CD4-positive, alpha-beta T cell treated with Interleukin-6 at 100 ng/mL for 8 hours (primary cell): Measurements from ENCODE around the gene RSPO3.

Experiments
- DNase-seq: peaks from one replicate; pipeline ENCODE4 v3.0.0-alpha.2; 2020; ENCODE audit warnings: mixed read lengths, low spot score

Gene RSPO3

DNA sequence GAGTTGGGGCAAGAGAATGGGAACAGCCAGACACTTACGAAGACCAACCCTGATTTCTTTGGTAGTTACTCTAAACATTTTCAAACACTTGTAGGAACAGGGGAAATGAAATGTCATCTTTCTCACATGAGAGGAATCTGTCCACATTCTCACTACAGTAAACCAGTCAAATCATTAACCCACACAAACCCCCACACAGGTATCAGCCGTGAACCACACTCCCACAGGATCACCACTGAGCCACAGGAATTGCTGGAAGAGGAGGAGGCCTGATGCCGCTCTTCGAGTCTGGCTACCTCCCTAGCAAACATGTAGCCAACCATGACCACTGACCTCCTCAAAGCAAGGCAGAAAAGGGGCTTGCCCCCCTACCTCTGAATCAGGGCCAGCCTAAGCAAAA is 6.9 kb upstream of the RSPO3 start:
- no peak for DNase-seq

DNA sequence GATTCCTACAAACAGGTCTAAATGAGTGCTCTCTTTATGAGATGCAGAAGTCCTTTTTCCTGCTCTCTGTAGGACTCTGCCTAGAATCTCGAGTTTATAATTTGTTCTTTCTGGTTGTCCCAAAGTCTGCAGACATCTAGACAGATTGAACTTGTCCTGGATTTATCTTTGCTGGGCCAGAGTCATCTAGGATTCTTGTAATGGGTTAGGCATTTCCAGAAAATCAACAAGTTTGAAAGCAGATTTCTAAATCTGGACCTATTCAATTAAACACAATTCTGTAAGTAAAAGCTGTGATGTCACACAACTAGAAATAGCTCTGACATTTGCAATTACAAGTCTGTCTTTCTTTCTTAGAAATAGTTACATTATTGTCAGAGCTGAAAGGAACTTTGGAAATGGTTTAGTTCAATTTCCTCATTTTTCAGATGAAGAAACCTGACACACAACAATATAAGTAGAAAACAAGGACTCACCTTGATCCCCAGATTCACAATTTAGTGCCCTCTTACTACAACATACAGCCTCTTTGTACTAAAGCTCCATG is 4.2 kb upstream of the RSPO3 start:
- no peak for DNase-seq

DNA sequence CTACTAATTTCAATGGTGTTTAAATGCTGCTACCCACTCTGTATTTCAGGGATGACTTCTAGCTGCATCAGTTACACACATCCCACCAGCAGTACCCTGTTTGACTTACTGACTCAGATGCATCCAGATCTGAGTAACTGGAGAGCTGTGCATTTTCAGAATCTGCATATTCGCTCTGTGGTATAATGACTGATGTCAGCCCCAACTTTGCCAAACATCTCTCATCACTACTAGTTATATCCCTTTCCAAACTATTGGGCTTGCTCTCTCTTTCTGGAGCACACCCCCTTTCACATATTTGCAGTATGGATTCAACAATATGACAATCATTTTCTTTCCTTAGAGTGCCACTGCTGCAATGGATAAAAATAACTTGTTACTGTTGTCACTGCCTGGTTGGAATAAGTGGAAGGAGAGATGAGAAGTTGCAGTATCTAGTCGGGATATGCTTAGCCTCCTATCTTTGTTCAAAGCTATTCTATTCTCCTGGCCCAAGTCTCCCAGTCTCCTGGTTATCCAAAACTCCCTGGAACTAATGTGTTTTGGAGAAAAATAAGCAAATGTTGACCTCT is 3.3 kb upstream of the RSPO3 start:
- no peak for DNase-seq

DNA sequence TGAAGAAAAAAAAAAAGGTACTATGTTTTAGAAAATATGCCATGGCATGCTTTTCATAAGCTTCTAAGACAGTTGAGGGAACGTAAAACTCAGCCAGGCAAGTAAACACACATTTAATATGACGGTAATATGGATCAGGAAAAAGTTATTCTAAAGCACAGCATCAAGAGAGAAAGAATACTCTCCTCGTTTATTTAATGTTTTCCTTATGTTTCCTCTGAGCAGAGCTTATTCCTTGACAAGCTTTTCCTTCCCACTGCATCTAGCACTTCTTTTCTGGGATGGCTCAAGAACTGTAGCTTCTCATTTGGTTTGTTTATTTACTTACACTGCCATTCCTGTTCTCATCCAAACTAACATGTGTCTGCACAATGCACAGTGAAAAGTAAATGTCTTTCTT is 2.7 kb upstream of the RSPO3 start:
- no peak for DNase-seq

DNA sequence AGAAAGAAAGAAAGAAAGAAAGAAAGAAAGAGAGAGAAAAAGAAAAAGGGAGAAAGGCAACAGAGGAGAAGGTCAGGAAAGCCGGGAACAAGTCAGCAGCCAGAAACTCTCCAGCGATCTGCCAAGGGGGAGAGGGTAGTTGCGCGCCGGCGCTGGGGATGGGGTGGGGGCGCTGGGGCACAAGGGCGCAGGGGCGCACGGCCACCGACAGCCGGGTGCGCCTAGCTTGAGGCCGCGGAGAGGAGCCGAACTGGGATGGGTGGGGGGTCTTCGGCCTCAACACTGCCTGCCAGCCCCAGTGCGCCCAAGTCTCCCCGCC is 533 bp upstream of the RSPO3 start:
- no peak for DNase-seq

DNA sequence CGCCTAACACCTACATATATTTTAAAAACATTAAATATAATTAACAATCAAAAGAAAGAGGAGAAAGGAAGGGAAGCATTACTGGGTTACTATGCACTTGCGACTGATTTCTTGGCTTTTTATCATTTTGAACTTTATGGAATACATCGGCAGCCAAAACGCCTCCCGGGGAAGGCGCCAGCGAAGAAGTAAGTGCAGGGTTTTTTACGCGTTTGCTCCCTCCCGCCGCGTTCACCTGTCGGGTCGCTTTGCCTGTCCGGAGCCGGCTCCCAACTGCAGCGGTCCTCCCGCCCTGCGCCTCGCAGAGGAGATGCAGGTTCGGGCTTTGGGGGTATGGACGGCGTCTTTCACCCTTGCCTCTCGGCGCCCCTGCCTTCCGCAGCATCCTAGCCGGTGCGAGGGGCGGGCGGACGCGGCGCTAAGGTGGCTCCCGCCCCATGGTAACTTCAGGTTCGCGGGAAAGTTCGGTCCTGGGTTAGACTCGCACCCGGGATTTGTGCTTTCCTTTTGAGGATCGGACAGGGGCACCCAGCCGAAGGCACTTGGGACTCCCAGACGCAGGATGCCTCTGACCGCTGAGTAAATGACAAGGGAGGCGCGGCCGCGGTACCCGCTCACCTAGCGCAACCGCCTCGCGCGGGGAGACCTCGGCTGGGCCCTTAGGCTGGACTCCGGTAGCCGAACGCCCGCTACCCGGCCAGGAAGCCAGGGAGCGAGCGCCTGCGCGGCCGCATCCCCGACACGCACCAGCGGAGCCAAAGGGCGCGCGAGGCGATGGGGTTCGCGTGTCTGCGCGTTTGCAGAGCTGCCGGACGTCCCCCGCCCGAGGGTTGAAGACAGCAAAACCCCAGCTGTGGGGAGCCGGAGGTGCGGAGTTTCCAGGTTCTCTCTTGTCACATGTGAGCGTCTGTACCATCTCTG is 891 bp downstream of the RSPO3 start:
- DNase-seq, result no peak

DNA sequence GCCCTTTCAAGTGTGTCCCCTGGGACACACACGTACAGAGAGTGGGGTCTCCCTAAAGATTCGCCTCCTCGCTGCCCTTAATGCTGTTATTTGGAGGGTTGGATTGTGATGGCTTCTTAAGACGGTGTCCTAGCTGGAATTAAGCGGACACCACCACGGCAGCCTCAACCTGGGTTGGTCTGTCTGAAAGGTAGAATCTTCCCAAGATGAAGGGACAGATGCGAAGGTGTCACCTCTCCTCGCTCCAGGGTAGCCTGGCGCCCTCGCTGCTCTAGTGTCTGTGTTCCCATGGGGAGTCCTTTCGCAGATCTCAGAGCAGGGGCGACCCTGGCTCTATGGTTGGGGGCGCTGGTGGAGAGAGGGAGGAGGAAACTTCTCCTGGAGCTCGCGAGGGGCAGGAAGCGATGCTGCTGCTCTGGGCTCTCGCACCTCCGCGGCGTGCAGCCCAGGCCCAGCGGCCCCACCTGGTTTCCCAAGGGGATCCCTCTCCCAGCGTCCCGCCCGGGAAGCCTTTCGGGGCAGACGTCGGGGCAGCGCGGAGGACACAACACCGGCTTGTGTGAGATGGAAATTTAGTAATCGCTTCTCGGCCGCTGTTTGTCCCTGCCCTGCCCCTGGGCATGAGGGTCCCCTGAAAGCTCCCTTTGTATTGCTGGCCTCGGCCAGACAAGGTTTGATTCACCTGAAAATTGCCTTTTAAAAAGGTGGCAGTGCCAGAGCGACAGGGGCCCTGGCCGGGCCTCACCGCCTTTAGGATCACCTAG is 1.7 kb downstream of the RSPO3 start:
- no peak for DNase-seq

DNA sequence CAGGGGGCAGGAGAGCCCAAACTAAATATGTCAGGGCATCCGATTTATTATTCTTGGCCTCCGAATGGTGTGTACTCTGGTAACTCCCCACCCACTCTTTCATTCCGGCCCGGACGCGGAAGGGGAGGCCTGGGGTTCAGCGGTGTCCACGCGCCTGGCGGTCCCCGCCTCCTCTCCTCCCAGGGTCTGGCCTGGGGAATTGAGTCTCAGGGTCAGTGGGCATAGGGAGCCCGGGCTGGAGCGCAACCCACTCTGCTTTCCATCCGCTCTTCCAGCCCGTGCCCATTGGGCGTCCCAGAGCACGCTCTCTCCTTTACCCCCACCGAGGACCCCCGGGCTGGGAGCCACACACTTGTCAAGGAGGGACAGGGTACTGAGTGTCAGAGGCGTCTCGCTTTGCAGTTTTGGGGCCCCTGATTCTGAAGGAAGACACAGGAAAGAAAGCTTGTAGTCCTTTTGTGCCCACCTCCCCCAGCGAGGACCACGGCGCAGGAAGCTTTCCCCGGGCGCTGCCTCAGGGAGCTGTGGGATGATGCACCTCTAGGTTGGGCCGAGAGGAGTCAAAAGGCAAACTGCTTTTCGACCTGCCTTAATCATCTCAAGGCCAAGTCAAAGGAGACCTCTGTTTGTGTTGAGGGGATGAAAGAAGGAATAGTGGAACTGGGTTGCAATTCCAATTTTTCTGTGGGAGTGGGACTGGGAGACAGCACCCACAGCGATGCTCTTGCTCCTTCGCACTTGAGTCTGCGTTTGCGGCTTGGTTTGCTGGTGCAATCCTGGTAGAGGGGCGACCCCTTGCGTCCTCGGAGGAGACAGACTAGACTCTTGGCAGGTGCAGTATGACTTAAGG is 2.5 kb downstream of the RSPO3 start:
- DNase-seq, result peak; percentile 21

DNA sequence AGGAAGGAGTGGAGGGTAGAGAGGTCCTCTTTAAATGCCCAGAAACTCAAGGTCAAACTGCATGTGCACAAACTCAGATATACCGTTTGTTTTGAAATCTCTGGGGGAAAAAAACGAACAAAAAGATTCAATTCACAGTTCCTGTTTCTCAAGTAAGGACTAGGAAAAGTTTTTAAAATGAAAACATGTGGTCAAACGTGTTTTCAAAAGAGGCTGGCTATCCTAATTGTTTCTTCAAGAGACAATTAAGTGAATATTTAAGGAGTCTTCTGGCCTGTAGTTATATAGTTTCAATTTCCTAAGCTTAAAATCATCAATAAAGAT is 3.1 kb downstream of the RSPO3 start:
- DNase-seq, result no peak

DNA sequence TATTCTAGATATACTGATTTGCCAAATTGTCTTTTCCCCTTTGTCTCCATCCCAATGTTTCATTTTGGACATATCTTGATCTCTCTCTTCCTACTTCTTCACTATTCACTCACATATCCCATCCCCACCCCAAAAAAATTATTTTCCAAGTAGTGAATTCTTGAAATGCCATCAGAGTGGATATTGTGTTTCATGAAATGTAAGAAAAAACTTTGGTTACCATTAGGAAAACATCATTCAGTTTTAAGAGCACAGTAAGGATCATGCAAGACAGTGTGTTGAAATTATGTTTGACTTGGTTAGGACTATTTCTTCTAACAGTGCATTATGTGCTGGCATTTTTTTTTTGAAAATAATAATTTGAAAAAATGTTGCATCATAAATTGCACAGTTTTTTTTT is 5.7 kb downstream of the RSPO3 start:
- no peak for DNase-seq

DNA sequence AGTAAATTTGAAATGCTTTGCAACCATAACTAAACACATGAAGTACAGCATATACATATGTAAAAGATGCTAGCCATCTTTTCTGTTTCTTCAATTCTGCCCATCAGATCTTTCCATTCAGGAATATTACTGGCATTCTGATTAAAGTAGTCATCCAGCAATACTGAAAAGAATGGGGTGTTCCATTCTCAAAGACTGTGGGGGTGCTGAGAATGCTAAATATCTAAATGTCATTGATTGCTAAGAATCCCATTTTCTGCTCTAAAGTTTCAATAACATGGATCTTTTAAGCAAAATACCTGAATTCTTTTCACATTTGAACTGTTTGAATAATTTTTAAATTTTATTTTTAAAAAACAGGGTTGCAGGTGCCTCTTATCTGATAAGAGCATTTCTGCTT is 6.2 kb downstream of the RSPO3 start:
- DNase-seq, result no peak

DNA sequence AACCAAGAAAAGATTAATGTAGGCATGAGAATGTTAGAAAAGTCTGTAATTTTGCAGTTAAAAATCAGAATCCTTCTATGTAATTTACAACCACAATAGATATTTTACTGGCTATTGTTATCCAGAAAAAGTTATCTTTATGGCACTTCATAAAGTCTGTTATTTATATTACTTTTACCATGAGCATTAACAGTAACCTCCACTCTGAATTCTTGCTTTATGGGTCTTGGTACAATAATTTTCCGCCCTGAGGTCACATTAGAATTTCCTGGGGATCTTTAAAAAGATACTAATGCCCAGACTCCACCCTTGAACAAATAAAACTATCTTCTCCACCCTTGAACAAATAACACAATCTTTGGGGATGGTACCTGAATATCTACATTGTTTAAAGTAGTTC is 9.6 kb downstream of the RSPO3 start:
- DNase-seq, result no peak

DNA sequence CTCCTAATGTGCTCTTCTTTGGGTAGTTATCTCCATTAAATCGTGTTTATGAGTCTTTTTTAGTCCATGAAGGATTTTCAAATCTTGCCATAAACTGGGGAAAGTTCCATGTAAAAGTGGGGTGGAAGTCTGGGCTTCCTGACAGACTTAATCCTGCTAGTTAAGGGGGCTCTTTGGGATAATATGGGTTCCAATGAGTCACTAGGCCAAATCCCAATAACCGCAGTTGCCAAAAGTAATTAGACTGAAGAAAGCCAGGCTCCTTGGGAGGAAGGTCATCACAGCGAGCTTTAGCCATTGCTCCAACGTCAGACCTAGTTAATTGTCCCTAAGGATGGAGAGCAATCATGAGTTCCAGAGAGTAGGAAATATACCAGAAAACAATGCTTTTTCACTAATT is 10.8 kb downstream of the RSPO3 start:
- DNase-seq, result no peak

DNA sequence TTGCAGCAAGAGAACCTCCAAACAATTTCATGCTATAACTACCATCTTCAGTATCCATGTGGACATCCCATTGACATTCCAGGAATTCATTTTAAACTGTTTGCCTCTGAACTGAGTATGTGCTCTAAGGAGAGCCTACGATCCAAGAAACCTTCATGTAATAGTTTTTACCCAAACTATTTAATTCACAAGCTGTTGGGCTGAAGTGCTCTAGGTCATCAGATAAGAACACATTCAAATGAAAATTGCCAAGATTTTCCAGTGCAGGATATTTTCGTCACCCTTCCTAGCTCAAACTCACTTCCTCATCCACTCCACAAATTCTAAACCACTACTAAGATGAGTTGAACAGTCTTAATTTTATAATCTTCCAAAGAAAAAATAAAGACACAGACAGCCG is 12.8 kb downstream of the RSPO3 start:
- DNase-seq, result no peak

DNA sequence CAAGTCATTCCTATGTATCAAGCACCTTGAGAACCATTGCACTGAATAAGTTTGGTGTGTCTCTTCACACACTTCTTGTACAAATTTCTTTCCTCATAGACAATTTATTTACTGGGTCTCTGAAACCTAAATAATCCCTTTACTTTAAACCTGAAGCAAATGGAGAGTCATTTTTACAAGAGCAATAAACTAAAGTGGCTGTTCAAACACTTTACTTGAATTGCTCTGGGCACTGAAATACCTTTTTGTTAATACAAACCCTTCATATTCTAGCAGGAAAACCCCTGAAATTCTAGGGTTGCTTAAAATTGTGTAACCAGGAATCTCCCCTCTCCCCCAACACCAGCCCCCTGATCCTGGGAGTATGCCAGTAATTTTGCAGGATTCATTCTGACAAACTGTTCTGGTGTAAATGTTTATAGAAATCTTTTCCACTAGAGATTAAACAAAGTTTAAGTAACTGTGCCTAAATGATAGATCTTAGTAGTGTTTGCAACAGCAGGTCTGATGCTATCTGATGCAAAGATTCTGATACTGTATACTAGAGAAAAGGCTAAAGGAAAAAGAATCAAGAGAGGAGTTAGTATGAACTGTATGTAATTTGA is 13.4 kb downstream of the RSPO3 start:
- no peak for DNase-seq

DNA sequence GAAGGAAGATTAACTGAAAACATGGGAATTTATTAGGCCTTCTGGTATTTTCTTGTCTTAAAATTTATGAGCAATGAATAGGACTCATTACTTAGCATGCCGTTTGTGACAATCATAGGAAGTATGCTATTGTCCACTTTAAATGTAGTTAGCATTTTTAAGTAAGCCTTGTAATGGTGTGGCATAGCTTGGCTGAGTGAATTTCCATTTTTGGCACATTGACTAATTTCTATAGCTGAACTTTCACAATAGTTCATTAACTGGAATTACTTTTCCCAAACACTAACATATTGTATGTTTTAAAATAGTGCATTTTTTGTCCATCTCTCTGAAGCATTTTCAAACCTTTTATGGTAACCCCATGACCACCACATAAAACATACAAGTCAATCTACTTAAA is 15.7 kb downstream of the RSPO3 start:
- DNase-seq, result no peak

DNA sequence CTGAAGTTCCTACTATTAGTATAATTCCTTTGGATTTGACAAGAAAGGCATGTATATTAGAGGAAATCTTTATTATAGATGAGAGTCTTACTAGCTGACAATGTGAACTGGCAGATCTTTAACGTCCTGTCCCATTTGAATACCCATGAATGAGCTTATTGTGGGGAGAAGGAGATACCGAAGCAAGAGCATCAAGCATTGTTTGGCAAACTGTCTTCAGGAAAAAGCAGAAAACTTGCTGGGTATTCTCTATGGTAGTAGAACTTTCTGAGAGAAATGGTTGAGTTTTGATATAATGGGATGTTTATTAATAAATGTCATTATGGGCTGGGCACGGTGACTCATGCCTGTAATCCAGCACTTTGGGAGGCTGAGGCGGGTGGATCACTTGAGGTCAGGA is 18.3 kb downstream of the RSPO3 start:
- DNase-seq, result no peak

DNA sequence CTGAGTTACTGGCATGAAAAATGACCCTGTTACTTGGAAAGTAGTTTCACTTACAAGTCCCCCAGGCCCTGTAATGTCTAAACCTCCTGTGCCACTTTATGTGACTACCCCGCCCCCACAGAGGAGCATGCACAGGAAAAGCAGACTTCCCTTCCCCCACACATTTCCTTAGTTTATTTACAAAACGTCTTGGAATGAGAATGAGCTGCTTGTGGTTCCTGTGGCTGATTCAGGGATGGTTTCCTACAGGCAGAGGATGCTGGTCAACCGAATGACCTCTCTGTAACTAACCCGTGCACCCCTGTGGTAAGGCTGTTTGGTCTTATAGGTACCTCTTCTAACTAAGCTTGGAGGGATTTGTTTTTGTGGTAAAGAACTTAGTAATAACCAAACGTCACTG is 28.5 kb downstream of the RSPO3 start:
- no peak for DNase-seq

DNA sequence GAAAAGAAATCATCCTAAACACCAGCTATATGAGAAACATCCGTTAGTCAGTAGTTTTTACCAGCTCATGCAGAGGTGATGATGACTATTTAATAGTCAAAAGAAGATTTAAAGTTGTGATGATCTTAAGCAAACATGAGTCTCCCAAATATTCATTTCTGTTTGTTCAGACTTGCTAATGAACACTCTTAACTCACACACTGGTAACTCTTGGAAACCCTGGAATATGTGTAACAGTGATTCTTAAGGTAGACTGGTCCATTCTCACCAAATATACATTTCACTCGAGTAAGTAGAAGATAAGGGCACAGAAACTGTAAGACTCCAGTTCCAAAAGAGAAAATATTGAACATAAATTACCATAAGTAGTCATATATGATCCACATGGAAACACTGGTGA is 29.1 kb downstream of the RSPO3 start:
- no peak for DNase-seq

DNA sequence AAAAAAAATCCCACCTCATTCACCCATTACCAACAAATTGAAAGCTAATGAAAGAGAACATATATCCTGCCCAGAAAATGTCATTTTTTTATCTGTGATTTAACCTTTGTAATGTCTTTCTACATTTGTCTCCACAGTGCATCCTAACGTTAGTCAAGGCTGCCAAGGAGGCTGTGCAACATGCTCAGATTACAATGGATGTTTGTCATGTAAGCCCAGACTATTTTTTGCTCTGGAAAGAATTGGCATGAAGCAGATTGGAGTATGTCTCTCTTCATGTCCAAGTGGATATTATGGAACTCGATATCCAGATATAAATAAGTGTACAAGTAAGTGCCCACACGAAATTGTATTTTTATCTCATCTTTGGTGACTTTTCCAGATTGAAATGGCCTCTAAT is 30.0 kb downstream of the RSPO3 start:
- no peak for DNase-seq

DNA sequence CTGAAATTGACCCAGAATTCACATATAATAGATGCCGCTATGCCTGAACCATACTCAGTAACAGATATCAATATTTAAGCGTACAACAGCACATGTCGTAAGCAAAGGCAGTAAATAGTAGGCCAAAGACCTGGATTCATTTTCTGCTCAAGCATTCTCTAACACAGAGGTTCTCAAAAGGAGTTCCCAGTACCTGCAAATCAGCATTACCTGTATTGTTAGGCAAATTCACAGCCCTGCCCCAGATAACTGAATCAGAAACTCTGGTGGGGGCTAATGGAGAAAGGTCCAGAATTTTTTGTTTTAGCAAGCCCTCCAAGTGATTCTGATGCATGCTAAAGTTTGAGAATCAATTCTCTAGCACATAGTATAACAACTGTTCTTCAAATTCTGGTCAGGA is 36.0 kb downstream of the RSPO3 start:
- DNase-seq, result no peak

DNA sequence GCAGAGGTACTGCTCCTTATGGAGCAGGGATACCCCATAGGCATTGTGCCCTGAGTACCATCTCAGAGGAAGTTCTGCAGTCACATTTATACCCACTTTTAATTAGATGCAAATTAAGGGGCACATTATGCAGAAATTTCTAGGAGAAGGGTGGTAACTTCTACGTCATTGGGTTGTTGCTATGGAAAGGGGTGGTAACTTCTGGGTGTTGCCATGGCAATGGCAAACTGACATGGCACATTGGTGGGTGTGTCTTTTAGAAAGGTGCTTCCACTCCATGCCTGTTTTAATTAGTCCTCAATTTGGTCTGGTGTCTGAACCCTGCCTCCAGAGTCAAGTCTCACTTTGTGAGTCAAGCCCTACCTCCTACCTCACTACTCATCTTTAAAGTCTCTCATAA is 42.0 kb downstream of the RSPO3 start:
- no peak for DNase-seq
